GM10266 (cell line): ENCODE data around the gene CAMKMT.

Source experiments
- DNase-seq: peaks from one replicate; pipeline ENCODE4 v3.0.0; 2012; ENCODE audit errors: extremely low spot score
- CTCF ChIP-seq: IDR thresholded peaks from 2 replicates; pipeline ENCODE4 v1.5.1; 2012; ENCODE audit warnings: mild to moderate bottlenecking, low read depth; ENCODE audit not compliant: control insufficient read depth, insufficient read depth; ENCODE audit errors: missing control alignments

Gene CAMKMT

DNA sequence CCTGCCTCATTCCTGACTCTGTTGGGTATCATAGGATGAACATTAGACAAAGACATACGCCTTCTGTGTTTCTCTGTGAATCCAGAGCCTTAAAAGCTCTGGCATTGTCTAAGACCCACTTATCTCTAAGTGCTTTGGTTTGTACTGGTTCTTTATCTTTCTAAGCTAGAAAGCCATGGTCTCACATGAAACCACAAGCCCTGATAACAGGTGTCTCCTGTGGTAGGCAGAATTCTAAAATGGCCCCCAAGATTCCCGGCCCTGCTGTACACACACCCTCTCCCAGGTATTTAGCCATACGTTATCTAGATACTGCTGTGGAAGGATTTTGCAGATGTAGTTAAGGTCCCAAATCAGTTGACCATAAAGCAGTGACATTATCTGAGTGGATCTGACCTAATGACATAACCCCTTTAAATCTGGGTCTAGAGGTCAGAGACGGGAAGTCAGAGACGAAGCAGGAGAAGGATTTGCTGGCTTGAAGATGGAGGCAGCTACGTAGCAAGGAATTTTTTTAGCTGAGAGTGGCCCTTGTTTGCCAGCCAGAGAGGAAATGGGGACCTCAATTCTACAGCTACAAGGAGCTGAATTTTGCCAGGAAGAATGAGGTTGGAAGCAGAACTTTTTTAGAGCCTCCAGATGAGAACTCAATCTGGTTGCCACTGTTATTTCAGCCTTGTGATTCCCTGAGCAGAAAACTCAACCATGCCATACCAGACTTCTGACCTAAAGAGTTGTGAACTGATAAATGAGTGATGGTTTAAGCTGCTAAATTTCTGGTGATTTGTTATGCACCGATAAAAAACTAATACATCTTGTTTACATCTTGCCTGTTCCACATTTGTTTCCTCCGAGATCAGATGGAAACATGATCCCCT is 186.7 kb downstream of the CAMKMT start:
- DNase-seq = no peak
- no peak for TF ChIP-seq CTCF

DNA sequence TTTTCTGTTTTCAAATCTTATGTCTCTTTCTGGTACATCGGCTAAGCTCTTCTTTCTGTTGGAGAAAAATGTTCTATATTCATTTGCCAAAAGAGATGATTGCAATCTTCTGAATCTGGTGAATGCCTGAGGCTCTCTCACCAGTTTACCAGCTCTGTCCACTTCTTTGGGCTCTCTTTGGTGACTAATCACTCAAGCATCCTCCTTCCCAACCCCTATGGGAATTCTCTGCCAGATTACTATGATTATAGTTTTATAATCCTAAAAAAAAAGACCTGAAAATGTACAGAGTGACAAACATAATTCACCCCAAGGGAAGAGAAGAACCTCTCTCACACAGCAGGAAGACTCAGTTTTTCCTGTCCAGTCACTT is 187.3 kb downstream of the CAMKMT start:
- TF ChIP-seq CTCF = no peak
- no peak for DNase-seq

- no peak for DNase-seq
- TF ChIP-seq CTCF = no peak
These were observed 188.1 kb downstream of the CAMKMT start for GRCh38 chr2:44549856-44550255.

DNA sequence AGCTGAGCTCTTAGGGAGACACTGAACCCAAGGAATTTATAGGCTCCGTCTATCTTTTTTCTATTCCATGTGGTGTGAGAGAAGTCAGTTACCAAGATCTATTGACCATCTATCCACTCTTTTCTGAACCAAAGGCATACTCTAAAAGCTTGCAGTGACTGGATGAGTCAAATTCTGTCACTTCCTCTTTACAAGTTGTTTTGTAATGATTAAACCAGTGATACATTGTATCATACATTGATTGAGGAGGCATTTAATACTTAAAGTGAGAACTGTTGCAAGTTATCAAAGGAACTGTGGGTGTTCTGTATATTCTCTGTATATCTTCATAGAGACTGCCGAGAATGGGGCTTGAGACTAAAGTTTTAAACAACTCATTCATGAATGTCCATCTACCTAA is 188.8 kb downstream of the CAMKMT start:
- DNase-seq = peak; percentile 8

GRCh38 chr2:44551497-44551896 is 189.8 kb downstream of the CAMKMT start:
- no peak for DNase-seq
- TF ChIP-seq CTCF = no peak

More for the DNA sequence above, 188.8 kb downstream of the CAMKMT start:
- TF ChIP-seq CTCF = no peak

DNA sequence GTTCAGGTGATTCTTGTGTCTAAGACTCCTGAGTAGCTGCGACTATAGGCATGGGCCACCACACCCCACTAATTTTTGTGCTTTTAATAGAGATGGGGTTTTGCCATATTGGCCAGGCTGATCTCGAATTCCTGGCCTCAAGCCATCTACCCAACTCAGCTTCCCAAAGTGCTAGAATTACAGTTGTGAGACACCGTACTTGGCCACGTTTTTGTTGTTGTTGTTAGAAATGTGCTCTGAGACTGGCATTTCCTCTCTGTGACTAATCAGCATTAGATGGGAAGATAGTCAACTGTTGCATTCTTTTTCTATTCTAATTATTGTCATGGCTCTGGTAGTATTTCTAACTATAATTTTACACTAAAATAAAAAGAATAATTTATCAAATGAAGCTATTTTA is 191.7 kb downstream of the CAMKMT start:
- no peak for TF ChIP-seq CTCF
- DNase-seq = no peak

- DNase-seq = no peak
- no peak for TF ChIP-seq CTCF
These were observed 194.0 kb downstream of the CAMKMT start for GRCh38 chr2:44555700-44556099.
